Epithelial cell of proximal tubule (primary cell): Measurements from ENCODE around the gene HNRNPCL4. TPM values are rescaled to one million over a fixed set of nuclear protein-coding genes. Genes with fewer than 3 reads are reported as not detected.
"Not testable (repeated sequence)": the region's sequence is repeated elsewhere in the genome, so short reads cannot be mapped to it uniquely, and the experiment has no call there.

Experiments used
- DNase-seq: peaks from one replicate; pipeline ENCODE4 v3.0.0-alpha.2; 2011; ENCODE audit warnings: low read depth
- H3K4me3 ChIP-seq: 2 replicates; pipeline ENCODE4 v1.5.1; 2011; ENCODE audit warnings: low read depth, mild to moderate bottlenecking, low read length
- total RNA-seq: library from RNA; depleted of rRNA; stranded (reverse); fragments of >200 nt; gene quantifications from 2 replicates; pipeline ENCODE4 v1.2.3, GENCODE V29; 2015

The HNRNPCL4 gene
- not detected in 2 replicates for total RNA-seq

DNA sequence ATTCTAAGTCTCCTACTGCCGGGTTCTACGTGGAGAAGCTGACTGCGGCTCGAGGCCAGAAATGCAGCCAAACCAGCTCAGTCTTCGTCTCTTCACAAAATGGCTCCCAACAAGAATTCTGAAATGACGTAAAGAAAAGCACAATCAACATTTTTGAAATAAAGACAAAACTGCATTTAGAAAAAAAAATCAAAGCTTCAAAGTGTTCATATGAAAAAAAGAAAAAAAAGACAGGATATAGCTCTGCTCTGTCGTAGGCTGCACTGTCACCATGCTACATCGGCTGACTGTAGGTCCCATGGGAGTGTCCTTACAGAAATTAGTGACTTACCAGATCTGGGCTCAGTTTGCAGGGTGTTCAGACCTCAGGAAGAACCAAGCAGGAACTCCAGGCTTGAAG, at the start of gene HNRNPCL4:
TSS of gene HNRNPCL4 (minus strand) at position 101 of the 400 bp plus-strand sequence. CDS start 164 bp downstream, outside the sequence.
- not testable (repeated sequence) for DNase-seq, H3K4me3 ChIP-seq

DNA sequence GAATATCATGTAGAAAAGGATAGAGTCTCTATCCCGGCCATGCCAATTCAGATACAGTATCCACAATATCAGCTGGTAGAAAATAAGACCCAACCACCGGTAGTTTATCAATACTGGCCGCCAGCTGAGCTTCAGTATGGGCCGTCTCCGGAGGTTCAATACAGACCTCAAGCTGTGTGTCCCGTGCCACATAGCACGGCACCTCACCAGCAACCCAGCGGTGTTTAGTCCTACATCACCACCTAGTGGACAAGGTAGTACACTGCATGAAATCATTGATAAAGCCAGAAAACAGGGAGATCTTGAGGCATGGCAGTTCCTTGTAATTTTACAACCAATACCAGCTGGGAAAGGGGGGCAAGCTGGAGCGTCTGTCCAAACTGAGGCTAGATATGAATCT, 43.3 kb upstream of the HNRNPCL4 start:
- not testable (repeated sequence) for H3K4me3 ChIP-seq, DNase-seq

DNA sequence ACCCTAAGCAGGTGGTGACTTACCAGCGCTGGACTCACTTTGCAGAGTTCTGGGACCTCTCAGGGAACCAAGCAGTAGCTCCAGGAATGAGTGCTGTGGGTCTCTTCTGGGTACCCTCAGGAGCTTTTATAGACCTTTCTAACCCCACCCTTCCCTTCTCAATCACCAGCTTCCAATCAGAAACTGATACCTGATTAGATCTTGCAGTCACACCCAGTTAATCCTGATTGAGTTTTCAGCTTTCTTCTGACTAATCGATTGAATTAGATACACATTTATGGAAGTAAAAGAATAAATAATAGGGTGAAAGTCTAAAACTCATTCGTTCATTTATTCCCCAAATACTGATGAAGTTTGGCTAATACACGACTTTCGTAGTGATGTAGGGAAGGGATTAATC, 35.9 kb upstream of the HNRNPCL4 start, which contains the start of gene PRAMEF13:
TSS of gene PRAMEF13 (minus strand) at position 101 of the 400 bp plus-strand sequence. CDS start 1,820 bp downstream, outside the sequence.
- DNase-seq, H3K4me3 ChIP-seq: not testable (repeated sequence)

DNA sequence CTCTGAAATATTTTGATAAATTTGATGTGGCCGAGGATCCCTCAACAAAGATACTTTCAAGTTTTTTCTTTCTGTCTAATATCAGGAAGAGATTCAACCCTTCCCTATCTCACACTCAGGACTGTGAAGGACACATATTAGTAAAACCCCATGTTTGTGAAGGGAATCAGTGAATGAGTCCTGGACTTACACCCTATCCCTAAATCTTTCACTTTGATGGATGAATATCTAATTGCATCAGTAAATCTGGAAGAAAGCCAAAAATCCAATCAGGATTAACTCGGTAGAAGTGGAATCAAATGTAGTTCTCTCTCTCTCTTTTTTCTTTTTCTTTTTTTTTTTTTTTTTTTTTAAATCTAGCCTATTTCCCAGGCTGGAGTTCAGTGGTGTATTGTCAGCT, 6.1 kb upstream of the HNRNPCL4 start, which contains the start of gene PRAMEF9:
TSS of gene PRAMEF9 (plus strand) at position 301 of the 400 bp plus-strand sequence. CDS start 3,433 bp downstream, outside the sequence.
- not testable (repeated sequence) for DNase-seq, H3K4me3 ChIP-seq

DNA sequence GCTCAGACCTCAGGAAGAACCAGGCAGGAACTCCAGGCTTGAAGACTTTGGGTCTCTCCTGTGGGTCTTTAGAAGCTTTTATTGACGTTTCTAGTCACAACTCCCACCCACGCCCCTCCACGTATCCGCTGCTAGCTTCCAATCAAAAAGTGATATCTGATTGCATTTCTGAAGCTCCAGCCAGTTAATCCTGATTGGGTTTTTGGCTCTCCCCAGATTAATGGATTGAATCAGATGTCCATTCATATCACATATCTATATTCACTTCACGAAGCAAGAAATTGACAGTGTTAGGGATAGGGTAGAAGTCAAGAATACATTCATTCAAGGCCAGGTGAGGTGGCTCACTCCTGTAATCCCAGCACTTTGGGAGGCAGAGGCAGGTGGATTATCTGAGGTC, 9.5 kb downstream of the HNRNPCL4 start, which contains the start of gene PRAMEF26:
TSS of gene PRAMEF26 (minus strand) at position 101 of the 400 bp plus-strand sequence. CDS start 2,914 bp downstream, outside the sequence.
- DNase-seq, H3K4me3 ChIP-seq: not testable (repeated sequence)

DNA sequence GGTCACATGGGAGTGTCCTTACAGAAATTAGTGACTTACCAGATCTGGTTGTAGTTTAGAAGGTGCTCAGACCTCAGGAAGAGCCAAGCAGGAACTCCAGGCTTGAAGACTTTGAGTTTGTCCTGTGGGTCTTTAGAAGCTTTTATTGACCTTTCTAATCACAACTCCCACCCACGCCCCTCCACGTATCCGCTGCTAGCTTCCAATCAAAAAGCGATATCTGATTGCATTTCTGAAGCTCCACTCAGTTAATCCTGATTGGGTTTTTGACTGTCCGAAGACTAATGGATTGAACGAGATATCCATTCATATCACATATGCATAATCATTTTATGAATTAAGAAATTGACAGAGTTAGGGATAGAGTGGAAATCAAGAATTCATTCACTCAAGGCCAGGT, 48.7 kb downstream of the HNRNPCL4 start, which contains the start of gene HNRNPCL2:
TSS of gene HNRNPCL2 (minus strand) at position 101 of the 400 bp plus-strand sequence. CDS start 454 bp downstream, outside the sequence.
- H3K4me3 ChIP-seq, DNase-seq: not testable (repeated sequence)

Other genes with a start within 250 kb of the HNRNPCL4 start
- not detected in 2 replicates for gene PRAMEF7, start 249.0 kb downstream of the HNRNPCL4 start, total RNA-seq
- not detected in 2 replicates for gene PRAMEF6, start 218.1 kb downstream of the HNRNPCL4 start, total RNA-seq
- not detected in 2 replicates for gene PRAMEF27, start 109.1 kb downstream of the HNRNPCL4 start, total RNA-seq
- not detected in 2 replicates for gene HNRNPCL3, start 104.9 kb downstream of the HNRNPCL4 start, total RNA-seq
- gene PRAMEF25, start 94.9 kb downstream of the HNRNPCL4 start, total RNA-seq: not detected in 2 replicates
- gene HNRNPCL2, start 48.8 kb downstream of the HNRNPCL4 start, total RNA-seq: not detected in 2 replicates
- not detected in 2 replicates for gene PRAMEF26, start 9.6 kb downstream of the HNRNPCL4 start, total RNA-seq
- not detected in 2 replicates for gene PRAMEF9, start 6.2 kb upstream of the HNRNPCL4 start, total RNA-seq
- not detected in 2 replicates for gene PRAMEF13, start 35.8 kb upstream of the HNRNPCL4 start, total RNA-seq
- gene PRAMEF18, start 60.5 kb upstream of the HNRNPCL4 start, total RNA-seq: not detected in 2 replicates
- not detected in 2 replicates for gene PRAMEF5, start 88.6 kb upstream of the HNRNPCL4 start, total RNA-seq
- not detected in 2 replicates for gene PRAMEF8, start 119.5 kb upstream of the HNRNPCL4 start, total RNA-seq
- not detected in 2 replicates for gene PRAMEF33, start 137.9 kb upstream of the HNRNPCL4 start, total RNA-seq
- not detected in 2 replicates for gene PRAMEF15, start 149.9 kb upstream of the HNRNPCL4 start, total RNA-seq
- gene PRAMEF14, start 181.5 kb upstream of the HNRNPCL4 start, total RNA-seq: not detected in 2 replicates
- gene PRAMEF19, start 206.3 kb upstream of the HNRNPCL4 start, total RNA-seq: not detected in 2 replicates
- gene PRAMEF17, start 224.0 kb upstream of the HNRNPCL4 start, total RNA-seq: not detected in 2 replicates
- not detected in 2 replicates for gene PRAMEF20, start 244.8 kb upstream of the HNRNPCL4 start, total RNA-seq